Activated naive CD8-positive, alpha-beta T cell treated with anti-CD3 and anti-CD28 coated beads, Interleukin-2, amount 50 U/mL, for 16 hours (primary cell): ENCODE data around the gene SNX22.

Experiments used
- DNase-seq: peaks from one replicate; pipeline ENCODE4 v3.0.0-alpha.2; 2020; ENCODE audit warnings: low read depth, low spot score

The SNX22 gene

DNA sequence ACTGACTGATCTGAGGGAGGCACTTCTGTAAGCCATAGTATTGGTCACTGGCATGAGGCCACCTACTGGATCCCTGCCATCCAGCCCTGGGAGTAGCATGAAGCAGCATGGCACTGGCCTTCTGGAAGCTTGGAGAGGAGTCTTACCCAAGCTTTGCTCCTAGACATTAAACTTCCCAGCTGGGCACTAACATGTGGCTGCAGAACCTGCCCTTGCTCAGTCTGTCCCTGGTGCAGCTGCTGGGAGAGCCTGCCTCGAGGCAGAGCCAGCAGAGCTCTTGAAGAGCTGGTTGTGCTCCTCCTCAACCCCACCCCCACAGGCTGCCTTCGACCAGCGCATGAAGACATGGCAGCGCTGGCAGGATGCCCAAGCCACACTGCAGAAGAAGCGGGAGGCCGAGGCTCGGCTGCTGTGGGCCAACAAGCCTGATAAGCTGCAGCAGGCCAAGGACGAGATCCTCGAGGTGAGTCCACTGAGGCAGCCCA is 17.1 kb upstream of the SNX22 start:
- no peak for DNase-seq

GRCh38 chr15:64136347-64136746 is 15.2 kb upstream of the SNX22 start:
- DNase-seq = no peak

DNA sequence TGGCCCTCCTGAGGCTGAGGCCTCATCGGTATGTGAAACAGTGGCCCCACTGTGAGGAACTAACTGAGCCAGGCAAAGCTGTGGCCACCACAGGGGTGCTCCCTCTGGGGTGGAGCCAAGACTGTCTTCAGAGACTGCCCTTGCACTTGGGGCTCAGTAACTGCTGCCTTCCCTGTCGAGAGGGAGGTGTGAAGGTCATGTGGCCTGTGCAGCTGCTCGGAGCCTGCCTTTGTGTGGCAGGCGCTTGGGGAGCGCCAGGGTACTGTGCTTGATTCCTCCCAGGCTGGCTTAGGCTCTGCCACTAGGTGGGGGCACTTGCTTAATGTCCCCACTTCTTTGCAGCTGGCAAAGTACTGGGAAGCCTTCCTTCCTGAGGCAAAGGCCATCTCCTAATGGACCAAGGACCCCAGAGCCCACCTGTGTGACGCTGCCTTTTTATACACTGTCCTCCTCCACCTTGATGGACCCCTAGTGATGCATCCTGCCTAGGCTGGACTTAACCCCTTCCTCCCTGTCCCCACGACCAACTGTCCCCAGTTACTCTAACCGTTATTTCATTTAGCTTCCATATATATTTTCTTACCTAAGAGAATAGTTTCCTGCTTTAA is 14.2 kb upstream of the SNX22 start:
- no peak for DNase-seq

GRCh38 chr15:64138331-64138941 is 13.1 kb upstream of the SNX22 start:
- DNase-seq = no peak

DNA sequence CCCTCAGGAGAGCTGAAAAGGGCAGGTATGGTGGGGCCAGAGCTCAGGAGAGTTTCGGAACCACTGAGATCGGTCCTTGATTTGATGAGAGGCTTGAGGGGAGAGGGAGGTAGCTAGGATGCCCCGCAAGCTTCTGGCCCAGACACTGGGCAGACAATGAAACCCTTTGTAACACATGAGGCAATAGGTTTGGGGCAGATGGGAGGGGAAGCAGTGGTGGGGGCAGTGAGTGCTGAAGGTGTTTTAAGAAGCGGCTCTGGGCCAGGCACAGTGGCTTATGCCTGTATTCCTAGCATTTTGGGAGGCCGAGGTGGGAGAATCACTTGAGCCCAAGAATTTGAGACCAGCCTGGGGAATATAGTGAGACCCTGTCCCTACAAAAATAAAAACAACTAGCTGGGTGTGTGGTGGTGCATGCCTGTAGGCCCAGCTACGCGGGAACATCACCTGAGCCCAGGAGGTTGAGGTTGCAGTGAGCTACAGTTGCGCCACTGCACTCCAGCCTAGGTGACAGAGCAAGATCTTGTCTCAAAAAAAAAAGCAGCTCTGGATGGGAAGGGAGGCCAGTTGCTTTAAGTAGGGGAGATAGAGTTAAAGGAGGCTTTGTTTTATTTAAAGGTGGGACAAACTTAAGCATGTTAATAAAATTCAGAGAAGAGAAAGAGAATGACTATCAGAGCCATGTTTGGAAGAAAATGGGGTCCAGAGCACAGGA is 9.6 kb upstream of the SNX22 start:
- DNase-seq = no peak

GRCh38 chr15:64143276-64143675 is 8.3 kb upstream of the SNX22 start:
- DNase-seq = no peak

- no peak for DNase-seq
These were observed 7.4 kb upstream of the SNX22 start for GRCh38 chr15:64144192-64144564.

DNA sequence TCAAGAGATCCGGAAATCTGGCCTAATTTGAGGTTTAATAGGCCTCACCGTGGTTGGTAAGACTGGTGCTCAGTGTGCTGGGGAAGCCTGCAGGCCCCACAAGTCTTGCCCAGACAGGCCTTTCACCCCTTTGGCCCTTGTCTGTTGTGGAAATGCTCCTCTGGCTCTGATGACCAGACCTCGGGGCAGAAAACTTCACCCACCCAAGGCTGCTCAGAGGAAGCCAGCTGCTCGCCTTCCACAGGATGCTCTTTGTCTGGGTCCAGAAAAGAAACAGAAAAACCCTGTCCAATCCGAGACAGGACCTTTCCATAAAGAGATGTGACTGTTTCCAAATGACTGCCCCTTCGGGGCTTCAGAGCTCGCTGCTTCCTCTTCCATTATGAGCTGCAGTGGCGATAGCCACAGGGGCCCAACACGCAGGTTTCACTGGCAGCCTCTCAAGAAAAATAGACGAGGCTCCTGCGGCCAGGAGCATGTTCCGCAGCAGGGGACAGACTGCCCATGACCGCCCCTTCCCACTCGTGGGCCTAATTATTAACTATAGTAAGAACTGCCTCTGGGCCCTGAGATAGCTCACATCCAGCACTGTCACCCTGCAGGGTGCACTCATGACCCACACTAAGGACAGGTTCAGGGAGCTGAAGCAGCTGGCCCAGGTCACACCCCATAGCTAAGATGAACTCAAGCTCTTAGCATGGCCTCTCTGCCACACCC is 6.8 kb upstream of the SNX22 start:
- DNase-seq = no peak

DNA sequence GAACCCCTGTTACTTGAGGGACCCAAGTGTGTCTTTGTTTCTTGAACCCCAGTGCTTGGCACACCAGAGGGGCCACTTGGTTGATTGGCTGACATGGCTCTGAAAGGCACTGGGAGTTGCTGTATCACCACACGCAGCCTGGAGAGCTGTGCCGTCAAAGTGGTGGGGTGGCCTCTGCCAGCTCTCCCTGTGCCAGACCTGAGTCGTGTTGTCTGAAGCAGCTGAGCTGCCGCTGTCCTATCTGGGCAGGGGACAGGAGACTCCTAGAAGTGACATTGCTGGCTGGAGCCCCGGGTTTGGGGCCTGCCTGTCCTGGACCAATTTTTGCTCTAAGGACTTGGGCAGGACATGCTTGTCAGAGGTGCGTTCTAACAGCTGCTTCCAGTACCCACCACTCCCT is 5.5 kb upstream of the SNX22 start:
- no peak for DNase-seq

- no peak for DNase-seq
These were observed 5.0 kb upstream of the SNX22 start for GRCh38 chr15:64146520-64146884.

GRCh38 chr15:64146885-64147681 is 4.4 kb upstream of the SNX22 start:
- no peak for DNase-seq

DNA sequence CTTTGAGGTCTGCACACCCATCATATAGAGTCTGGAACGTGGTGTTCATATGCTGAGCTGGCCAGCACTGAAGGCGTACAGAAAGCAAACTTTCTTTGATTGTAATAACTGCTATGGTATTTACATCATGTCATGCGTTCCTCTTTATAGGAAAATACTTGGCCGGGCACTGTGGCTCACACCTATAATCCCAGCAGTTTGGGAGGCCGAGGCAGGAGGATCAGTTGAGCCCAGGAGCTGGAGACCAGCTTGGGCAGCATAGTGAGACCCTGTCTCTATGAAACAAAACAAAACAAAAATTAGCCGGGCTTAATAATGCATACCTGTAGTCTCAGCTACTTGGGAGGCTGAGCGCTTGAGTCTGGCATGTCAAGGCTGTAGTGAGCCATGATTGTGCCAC is 3.4 kb upstream of the SNX22 start:
- no peak for DNase-seq

GRCh38 chr15:64148581-64148980 is 3.0 kb upstream of the SNX22 start:
- DNase-seq = no peak

- no peak for DNase-seq
These were observed 2.1 kb upstream of the SNX22 start for GRCh38 chr15:64149424-64149823.

DNA sequence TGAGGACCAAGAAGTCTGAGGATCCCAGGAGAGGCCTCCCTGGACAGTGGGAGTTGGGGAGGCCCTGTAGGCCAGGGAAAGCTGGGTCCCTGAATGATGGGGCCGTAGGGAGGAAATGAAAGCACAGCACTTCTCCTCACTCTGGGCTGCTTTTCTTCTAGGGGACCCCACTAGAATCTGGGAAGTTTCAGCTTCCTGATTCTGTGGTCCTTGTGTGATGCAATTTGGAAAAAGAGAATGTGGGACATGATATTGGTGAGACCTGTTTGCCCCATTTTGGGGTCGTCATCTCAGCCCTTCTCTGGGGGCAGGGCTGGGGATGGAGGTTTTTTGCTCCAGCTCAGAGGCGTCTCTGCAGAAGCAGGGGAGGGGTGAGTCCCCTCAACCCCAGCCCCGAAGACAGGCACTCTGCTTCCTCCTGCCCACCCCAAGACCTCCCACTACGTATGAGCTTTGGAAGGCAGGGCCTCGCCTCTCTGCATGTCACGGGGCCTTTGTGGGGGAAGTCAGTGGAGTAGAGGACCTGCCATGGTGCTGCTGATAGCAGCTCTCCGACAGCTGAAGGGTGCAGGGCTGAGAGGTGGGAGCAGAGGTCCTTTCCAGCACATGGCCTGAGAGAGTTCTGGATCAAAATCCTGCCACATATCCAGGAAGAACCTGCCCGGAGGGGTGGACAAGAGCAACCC is 1.5 kb upstream of the SNX22 start:
- DNase-seq = no peak

GRCh38 chr15:64152507-64153387 is 1.2 kb downstream of the SNX22 start:
- no peak for DNase-seq

DNA sequence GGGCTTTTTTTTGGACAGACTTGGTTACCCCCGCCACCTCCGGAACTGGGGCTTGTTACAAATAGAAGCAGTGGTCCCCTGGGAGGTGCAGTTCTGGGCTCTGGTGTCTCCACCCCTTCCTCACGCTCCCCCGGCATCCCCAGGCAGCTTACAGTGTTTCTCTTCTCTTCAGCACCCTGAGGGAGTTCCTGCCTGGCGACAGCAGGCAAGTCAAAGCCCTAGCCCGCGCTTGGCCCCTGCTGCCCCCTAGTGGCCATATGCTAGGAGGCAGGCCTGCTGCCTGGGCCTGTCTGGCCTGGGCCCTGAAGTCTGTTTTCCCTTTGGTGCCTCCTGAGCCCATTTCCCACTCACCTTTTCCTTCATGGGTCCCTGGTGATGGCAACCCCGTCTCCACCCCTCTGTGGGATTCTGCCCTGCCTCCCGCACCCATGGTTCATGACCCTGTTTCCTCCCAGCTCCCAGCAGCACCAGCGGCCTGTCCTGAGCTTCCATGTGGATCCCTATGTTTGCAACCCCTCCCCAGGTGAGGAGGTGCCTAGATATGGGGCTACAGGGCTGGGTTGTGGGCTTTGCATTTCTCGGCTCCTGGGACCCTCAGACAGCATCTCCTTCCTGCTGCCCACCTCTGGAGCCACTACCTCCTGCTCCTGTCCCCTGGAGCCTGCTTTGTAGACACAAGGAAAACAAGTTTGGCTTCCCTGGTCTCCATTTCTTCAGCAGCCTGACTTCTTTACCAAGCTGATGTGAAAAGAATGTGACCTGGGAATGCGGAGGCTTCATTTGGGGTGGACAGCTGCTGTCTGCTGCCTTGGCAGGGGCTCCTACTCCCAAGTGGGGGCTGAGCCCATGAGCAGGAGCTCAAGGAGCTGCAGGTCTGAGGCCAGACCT is 2.2 kb downstream of the SNX22 start:
- peak; percentile 85 for DNase-seq

- DNase-seq = no peak
These were observed 4.5 kb downstream of the SNX22 start for GRCh38 chr15:64155802-64156651.
